PC-9 (cell line): Measurements from ENCODE around the gene SLC39A2.

Experiments used
- CTCF ChIP-seq: fragments of 200-600 bp; sonication (generic); conservative IDR thresholded peaks from 2 replicates; pipeline ENCODE4 v1.6.1; 2017; ENCODE audit warnings: mixed run types, antibody characterized with exemption, mild to moderate bottlenecking, moderate library complexity
- EZH2 ChIP-seq: fragments of 200-600 bp; sonication (generic); IDR thresholded peaks from 2 replicates; pipeline ENCODE4 v1.8.0; 2017; ENCODE audit warnings: antibody characterized with exemption, low read depth

- no peak for TF ChIP-seq CTCF
- TF ChIP-seq EZH2: no peak
Observed at GRCh38 chr14:20998674-20999366, at the start of gene SLC39A2.
